HEK293 (cell line): ENCODE data around the gene EPOP.
A peak's percentile ranks its signal among the peaks of the same experiment; 100 is the strongest.

Source experiments
- CTCF ChIP-seq: fragments of 450-650 bp; formaldehyde crosslinking; IDR thresholded peaks from 2 replicates; pipeline ENCODE4 v1.5.1; 2016; ENCODE audit warnings: missing biosample characterization, missing genetic modification characterization
- ELK4 ChIP-seq: IDR thresholded peaks from 2 replicates; pipeline ENCODE4 v1.6.1; 2011; ENCODE audit warnings: mild to moderate bottlenecking, low read depth, low read length, borderline replicate concordance
- KLF7 ChIP-seq: fragments of 450-650 bp; formaldehyde crosslinking; IDR thresholded peaks from 2 replicates; pipeline ENCODE4 v1.5.1; 2016; ENCODE audit warnings: missing biosample characterization, missing genetic modification characterization, borderline replicate concordance
- KLF9 ChIP-seq: fragments of 450-650 bp; formaldehyde crosslinking; IDR thresholded peaks from 2 replicates; pipeline ENCODE4 v1.5.1; 2016; ENCODE audit warnings: missing biosample characterization, missing genetic modification characterization, low read depth
- PRDM10 ChIP-seq: fragments of 450-650 bp; formaldehyde crosslinking; IDR thresholded peaks from 2 replicates; pipeline ENCODE4 v1.5.1; 2016; ENCODE audit warnings: missing biosample characterization, missing genetic modification characterization
- REPIN1 ChIP-seq: fragments of 450-650 bp; formaldehyde crosslinking; IDR thresholded peaks from 2 replicates; pipeline ENCODE4 v1.5.1; 2017; ENCODE audit warnings: missing biosample characterization, missing genetic modification characterization, low read depth
- REST ChIP-seq: fragments of 450-650 bp; formaldehyde crosslinking; IDR thresholded peaks from 2 replicates; pipeline ENCODE4 v1.5.1; 2016; ENCODE audit warnings: missing biosample characterization, missing genetic modification characterization
- SCRT1 ChIP-seq: fragments of 450-650 bp; formaldehyde crosslinking; IDR thresholded peaks from 2 replicates; pipeline ENCODE4 v1.5.1; 2016; ENCODE audit warnings: missing biosample characterization, missing genetic modification characterization, borderline replicate concordance
- ZBTB10 ChIP-seq: fragments of 450-650 bp; formaldehyde crosslinking; IDR thresholded peaks from 2 replicates; pipeline ENCODE4 v1.5.1; 2016; ENCODE audit warnings: missing biosample characterization, missing genetic modification characterization
- ZBTB49 ChIP-seq: fragments of 450-650 bp; formaldehyde crosslinking; IDR thresholded peaks from 2 replicates; pipeline ENCODE4 v1.5.1; 2016; ENCODE audit warnings: missing biosample characterization, missing genetic modification characterization, low read depth
- ZNF114 ChIP-seq: fragments of 450-650 bp; formaldehyde crosslinking; IDR thresholded peaks from 2 replicates; pipeline ENCODE4 v1.5.0; 2017; ENCODE audit warnings: missing biosample characterization, missing genetic modification characterization
- ZNF266 ChIP-seq: fragments of 450-650 bp; formaldehyde crosslinking; IDR thresholded peaks from 2 replicates; pipeline ENCODE4 v1.5.1; 2016; ENCODE audit warnings: missing biosample characterization, missing genetic modification characterization, low read depth
- ZNF274 ChIP-seq, 2 experiments: fragments of 200-500 bp in 1 of 2; fragments of 450-650 bp in 1 of 2; sonication (Bioruptor generic) in 1 of 2; formaldehyde crosslinking in 1 of 2; IDR thresholded peaks; 2 replicates each; pipeline versions ENCODE4 v1.5.1 to v1.6.1; 2014 to 2016; ENCODE audit warnings: borderline replicate concordance in 1 of 2, inconsistent platforms in 1 of 2, low read length in 1 of 2, missing biosample characterization in 1 of 2, missing genetic modification characterization in 1 of 2
- ZNF335 ChIP-seq: fragments of 450-650 bp; formaldehyde crosslinking; conservative IDR thresholded peaks from 2 replicates; pipeline ENCODE4 v1.5.1; 2016; ENCODE audit warnings: missing biosample characterization, missing genetic modification characterization
- ZNF48 ChIP-seq: fragments of 450-650 bp; formaldehyde crosslinking; IDR thresholded peaks from 2 replicates; pipeline ENCODE4 v1.5.1; 2016; ENCODE audit warnings: missing biosample characterization, missing genetic modification characterization
- ZNF600 ChIP-seq: fragments of 450-650 bp; formaldehyde crosslinking; IDR thresholded peaks from 2 replicates; pipeline ENCODE4 v1.5.1; 2016; ENCODE audit warnings: missing biosample characterization, missing genetic modification characterization
- ZNF692 ChIP-seq: fragments of 450-650 bp; formaldehyde crosslinking; IDR thresholded peaks from 2 replicates; pipeline ENCODE4 v1.5.1; 2016; ENCODE audit warnings: missing biosample characterization, missing genetic modification characterization
- ZNF785 ChIP-seq: fragments of 450-650 bp; formaldehyde crosslinking; IDR thresholded peaks from 2 replicates; pipeline ENCODE4 v1.5.1; 2016; ENCODE audit warnings: missing biosample characterization, missing genetic modification characterization
- ZSCAN30 ChIP-seq: fragments of 450-650 bp; IDR thresholded peaks from 2 replicates; pipeline ENCODE4 v1.5.1; 2018; ENCODE audit warnings: missing biosample characterization, mild to moderate bottlenecking, missing genetic modification characterization, moderate library complexity

The EPOP gene

GRCh38 chr17:38703742-38704605 lies 29.2 kb upstream of the EPOP start (continued):
- TF ChIP-seq ELK4 (no peak; the same call in 1 of the 2 replicates), KLF9 (tag by site-specific recombination) (peak; percentile 77), ZNF266 (tag by site-specific recombination) (no peak), ZNF48 (no peak), KLF7 (tag by site-specific recombination) (no peak; the same call in 1 of the 2 replicates), ZNF600 (tag by site-specific recombination) (peak; percentile 66; the same call in 1 of the 2 replicates), SCRT1 (tag by site-specific recombination) (peak; percentile 15; the same call in 1 of the 2 replicates), REPIN1 (tag by site-specific recombination) (no peak), ZBTB49 (tag by site-specific recombination) (no peak), CTCF (tag by site-specific recombination) (peak; percentile 21; the same call in 1 of the 2 replicates), ZSCAN30 (tag by site-specific recombination) (0 out of 2 replicates have a peak, but pooled peaks have one; percentile 35), PRDM10 (peak; percentile 80), REST (tag by site-specific recombination) (no peak), ZNF692 (tag by site-specific recombination) (peak; percentile 97), ZNF114 (tag by site-specific recombination) (no peak), ZNF274 (IDR thresholded peaks at IDR 0.05; ENCODE audit: low read length) (no peak), ZNF274 (tag by site-specific recombination; IDR thresholded peaks at IDR 0.05; ENCODE audit: borderline replicate concordance) (no peak), ZBTB10 (peak; percentile 96; the same call in 1 of the 2 replicates), ZNF785 (no peak), ZNF335 (tag by site-specific recombination) (peak; percentile 77)
